Body of pancreas (tissue), 4 donors: Measurements from ENCODE around the gene SH3BP4. TPM values are rescaled to one million over a fixed set of nuclear protein-coding genes. Genes with fewer than 3 reads are reported as not detected.

ENCODE experiments used
- ATAC-seq: fragments of 150-250 bp; one replicate; pipeline ENCODE4 v1.9.1; 2016
- DNase-seq, 4 donors: peaks; one replicate each; pipeline ENCODE4 v3.0.0-alpha.2; 2019
- H3K27ac ChIP-seq, 4 donors: fragments of 200-600 bp; sonication (generic); 1 replicate in 3 of 4; 2 replicates in 1 of 4; pipeline versions ENCODE4 v1.5.1 to v1.6.1; 2016 to 2019; ENCODE audit warnings: mild to moderate bottlenecking in 1 of 4, mixed read lengths in 1 of 4, moderate library complexity in 1 of 4
- H3K27me3 ChIP-seq, 2 donors: fragments of 200-600 bp; sonication (generic); one replicate each; pipeline ENCODE4 v1.6.0; 2016; ENCODE audit warnings: mild to moderate bottlenecking in 1 of 2
- H3K36me3 ChIP-seq, 2 donors: fragments of 200-600 bp; sonication (generic); replicated peaks in 1 of 2; 2 replicates each; pipeline ENCODE4 v1.5.1; 2016; ENCODE audit warnings: low read depth in 2 of 2; ENCODE audit not compliant: insufficient read depth in 1 of 2
- H3K4me1 ChIP-seq: fragments of 200-600 bp; sonication (generic); one replicate; pipeline ENCODE4 v1.6.0; 2016
- H3K4me3 ChIP-seq, 2 donors: fragments of 200-600 bp; sonication (generic); 1 replicate in 1 of 2; 2 replicates in 1 of 2; pipeline ENCODE4 v1.5.1; 2016 to 2019
- H3K9me3 ChIP-seq, 3 donors: fragments of 200-600 bp; sonication (generic); 1 replicate in 2 of 3; 2 replicates in 1 of 3; pipeline ENCODE4 v1.5.1; 2016
- POLR2A ChIP-seq, 3 donors: fragments of 450-650 bp; IDR thresholded peaks; one replicate each; pipeline ENCODE4 v1.6.1; 2016; ENCODE audit warnings: antibody characterized with exemption in 3 of 3, mild to moderate bottlenecking in 2 of 3
- WGBS, 2 donors: methylation state at CpG; one replicate each; pipeline ENCODE4 v1.1.5; 2017; 5-methylcytosine and 5-hydroxymethylcytosine counted together
- intact Hi-C: fragments of 100-400 bp; cut with DNase I; formaldehyde crosslinking; loops from one replicate; pipeline ENCODE4 v1.15.1; 2023
- total RNA-seq, 2 donors: library from RNA; depleted of rRNA; stranded (reverse); fragments of >200 nt; gene quantifications; one replicate each; pipeline ENCODE4 v1.1.0, GENCODE V29; 2016
- TF ChIP-seq, protein P1 (sequence below), 7 experiments: fragments of 450-650 bp in 4 of 7; fragments of 200-600 bp in 3 of 7; sonication (generic) in 3 of 7; IDR thresholded peaks; one replicate each; pipeline ENCODE4 v1.5.1; 2016 to 2019; ENCODE audit warnings: antibody characterized with exemption in 7 of 7

SH3BP4 gene
- total RNA-seq, 2 donors from 2014 or later: 62.6 to 71.9 TPM

DNA sequence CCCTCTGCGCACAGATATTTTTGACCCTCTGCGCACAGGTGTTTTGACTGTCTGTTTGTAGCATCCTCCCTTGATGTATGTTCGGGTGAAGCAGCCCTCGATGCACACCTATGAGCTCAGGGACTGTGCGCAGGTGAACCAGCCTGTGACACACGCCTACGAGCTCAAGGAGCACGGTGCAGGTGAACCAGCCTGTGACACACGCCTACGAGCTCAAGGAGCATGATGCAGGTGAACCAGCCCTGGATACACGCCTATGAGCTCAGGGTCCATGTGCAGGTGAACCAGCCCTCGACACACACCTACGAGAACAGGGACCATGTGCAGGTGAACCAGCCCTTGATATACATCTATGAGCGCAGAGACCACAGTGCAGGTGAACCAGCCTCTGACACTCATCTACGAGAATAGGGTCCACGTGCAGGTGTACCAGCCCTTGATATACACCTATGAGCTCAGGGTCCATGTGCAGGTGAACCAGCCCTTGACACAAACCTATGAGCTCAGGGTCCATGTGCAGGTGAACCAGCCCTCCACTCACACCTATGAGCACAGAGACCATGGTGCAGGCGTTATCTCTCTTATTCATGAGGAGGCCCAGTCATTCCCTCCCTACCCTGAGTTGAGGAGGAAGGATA lies 33.9 kb downstream of the SH3BP4 start:
- intact Hi-C loops: no loop called here
- Histone ChIP-seq H3K36me3 (no peaks in the 10 kb centered on the region), H3K4me3 (no peak overlapping the region), H3K27ac (peak overlapping the region in 3 of 4 donors; percentile 10 to 48 (median 33)), H3K4me1 (peaks cover 83% of the 10 kb centered on the region), H3K27me3 (no peaks in the 10 kb centered on the region), H3K9me3 (no peaks in the 10 kb centered on the region)
- 92% methylated on average over 15 to 17 of the region's 17 CpGs for WGBS, 2 donors
- TF ChIP-seq, protein P1, sequence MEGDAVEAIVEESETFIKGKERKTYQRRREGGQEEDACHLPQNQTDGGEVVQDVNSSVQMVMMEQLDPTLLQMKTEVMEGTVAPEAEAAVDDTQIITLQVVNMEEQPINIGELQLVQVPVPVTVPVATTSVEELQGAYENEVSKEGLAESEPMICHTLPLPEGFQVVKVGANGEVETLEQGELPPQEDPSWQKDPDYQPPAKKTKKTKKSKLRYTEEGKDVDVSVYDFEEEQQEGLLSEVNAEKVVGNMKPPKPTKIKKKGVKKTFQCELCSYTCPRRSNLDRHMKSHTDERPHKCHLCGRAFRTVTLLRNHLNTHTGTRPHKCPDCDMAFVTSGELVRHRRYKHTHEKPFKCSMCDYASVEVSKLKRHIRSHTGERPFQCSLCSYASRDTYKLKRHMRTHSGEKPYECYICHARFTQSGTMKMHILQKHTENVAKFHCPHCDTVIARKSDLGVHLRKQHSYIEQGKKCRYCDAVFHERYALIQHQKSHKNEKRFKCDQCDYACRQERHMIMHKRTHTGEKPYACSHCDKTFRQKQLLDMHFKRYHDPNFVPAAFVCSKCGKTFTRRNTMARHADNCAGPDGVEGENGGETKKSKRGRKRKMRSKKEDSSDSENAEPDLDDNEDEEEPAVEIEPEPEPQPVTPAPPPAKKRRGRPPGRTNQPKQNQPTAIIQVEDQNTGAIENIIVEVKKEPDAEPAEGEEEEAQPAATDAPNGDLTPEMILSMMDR (IDR thresholded peaks at IDR 0.05): no peak
- no peak for TF ChIP-seq POLR2A (IDR thresholded peaks at IDR 0.05)
- DNase-seq (no peak), ATAC-seq (no peak)

DNA sequence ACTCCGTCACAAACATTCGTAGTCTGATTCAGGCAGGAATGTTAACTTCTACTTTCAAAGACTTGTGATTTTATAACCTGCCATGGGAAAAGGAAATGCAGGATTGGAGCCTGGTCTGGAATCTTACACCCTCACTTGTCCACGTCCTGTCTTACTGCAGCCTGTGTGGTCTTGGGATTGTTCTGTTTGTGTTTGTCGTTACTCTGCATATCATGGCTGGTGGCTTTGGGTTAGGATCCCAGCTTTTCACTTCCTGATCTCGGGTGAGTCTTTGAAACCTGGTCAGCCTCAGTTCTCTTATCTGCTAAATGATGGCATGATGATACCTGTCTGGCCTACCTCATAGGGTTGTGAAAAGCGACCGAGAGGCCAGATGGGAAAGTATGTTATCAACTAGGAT lies 34.6 kb downstream of the SH3BP4 start:
- Histone ChIP-seq H3K27me3 (no peaks in the 10 kb centered on the region), H3K4me3 (no peak overlapping the region), H3K9me3 (no peaks in the 10 kb centered on the region), H3K36me3 (no peaks in the 10 kb centered on the region), H3K4me1 (peaks cover 83% of the 10 kb centered on the region), H3K27ac (peak overlapping the region in 3 of 4 donors; percentile 10 to 48 (median 33))
- no peak for DNase-seq
- TF ChIP-seq, protein P1 (IDR thresholded peaks at IDR 0.05): no peak
- no peak for TF ChIP-seq POLR2A (IDR thresholded peaks at IDR 0.05)
- no peak for ATAC-seq
- intact Hi-C loops: no loop called here
- WGBS, 2 donors: 61 to 68% methylated on average over 7 of the region's 7 CpGs

DNA sequence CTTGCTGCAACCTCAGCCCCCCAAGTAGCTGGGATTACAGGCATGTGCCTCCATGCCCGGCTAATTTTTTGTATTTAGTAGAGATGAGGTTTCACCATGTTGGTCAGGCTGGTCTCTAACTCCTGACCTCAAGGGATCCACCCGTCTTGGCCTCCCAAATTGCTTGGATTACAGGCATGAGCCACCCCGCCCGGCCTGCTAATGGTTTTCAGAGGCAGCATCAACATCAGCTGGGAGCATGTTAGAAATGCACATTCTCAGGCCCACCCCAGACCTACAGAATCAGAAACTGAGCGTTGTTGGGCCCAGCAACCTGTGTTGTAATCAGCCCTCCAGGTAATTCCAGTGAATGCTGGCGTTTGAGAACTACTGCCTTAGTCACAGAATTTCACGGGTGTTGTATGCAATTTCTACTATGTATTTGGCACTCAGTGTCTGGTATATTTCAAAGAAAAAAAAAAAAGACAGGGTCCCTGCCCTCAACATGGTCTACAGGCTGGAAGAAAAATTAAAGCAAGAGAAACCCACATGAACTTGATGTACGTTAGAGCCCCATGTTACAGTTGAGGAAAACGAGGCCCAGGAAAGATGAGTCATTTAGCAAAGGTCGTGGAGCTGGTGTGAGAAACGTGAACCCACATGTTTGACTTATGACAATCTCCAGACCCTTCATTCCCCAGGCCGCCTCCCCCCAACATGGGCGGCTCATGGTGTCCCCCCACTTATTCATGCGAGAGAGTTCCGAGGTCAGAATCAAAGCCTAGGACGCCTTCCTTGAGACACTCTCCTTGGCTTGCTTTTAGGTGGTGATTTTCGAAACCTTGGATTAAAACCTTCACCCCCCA lies 35.3 kb downstream of the SH3BP4 start:
- H3K4me1 ChIP-seq: peaks cover 83% of the 10 kb centered on the region
- H3K27me3 ChIP-seq: no peaks in the 10 kb centered on the region
- TF ChIP-seq POLR2A (IDR thresholded peaks at IDR 0.05): no peak
- TF ChIP-seq, protein P1 (IDR thresholded peaks at IDR 0.05): no peak
- intact Hi-C loops: no loop called here
- peak overlapping the region in 3 of 4 donors; percentile 10 to 84 (median 33) for H3K27ac ChIP-seq
- H3K4me3 ChIP-seq: no peak overlapping the region
- ATAC-seq (no peak), DNase-seq (no peak)
- no peaks in the 10 kb centered on the region for H3K36me3 ChIP-seq
- 93% methylated on average over 17 of the region's 17 CpGs for WGBS, 2 donors
- no peaks in the 10 kb centered on the region for H3K9me3 ChIP-seq

DNA sequence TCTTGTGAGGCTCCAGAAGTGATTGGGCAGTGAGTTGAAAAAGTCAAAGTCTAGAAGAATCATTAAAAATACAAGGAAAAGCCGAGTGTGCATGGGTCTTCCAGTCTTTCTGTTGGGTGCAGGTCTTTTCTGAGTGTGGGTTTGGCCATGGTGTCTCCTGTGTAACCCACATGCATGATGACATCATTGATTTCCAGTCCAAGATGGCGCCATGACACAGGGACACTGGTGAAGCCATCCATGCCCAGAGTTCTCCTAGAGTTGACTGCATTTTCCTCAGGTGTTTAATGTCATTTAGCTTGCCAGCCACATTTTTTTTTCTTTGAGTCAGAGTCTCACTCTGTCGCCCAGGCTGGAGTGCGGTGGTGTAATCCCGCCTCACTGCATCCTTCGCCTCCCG lies 35.9 kb downstream of the SH3BP4 start:
- H3K4me1 ChIP-seq: peaks cover 83% of the 10 kb centered on the region
- WGBS, 2 donors: 95 to 97% methylated on average over 7 of the region's 7 CpGs
- TF ChIP-seq, protein P1 (IDR thresholded peaks at IDR 0.05): no peak
- no peak for TF ChIP-seq POLR2A (IDR thresholded peaks at IDR 0.05)
- H3K27ac ChIP-seq: peak overlapping the region; percentile 82 to 92 (median 88)
- H3K27me3 ChIP-seq: no peaks in the 10 kb centered on the region
- no peak for DNase-seq
- intact Hi-C loops: no loop called here
- H3K36me3 ChIP-seq: no peaks in the 10 kb centered on the region
- no peaks in the 10 kb centered on the region for H3K9me3 ChIP-seq
- H3K4me3 ChIP-seq: no peak overlapping the region
- ATAC-seq: no peak
